Activated CD4-positive, alpha-beta T cell treated with anti-CD3 and anti-CD28 coated beads, Interleukin-2, amount 50 U/mL, for 16 hours (primary cell): ENCODE measurements around the gene ITPA.

ENCODE experiments used
- DNase-seq: peaks from one replicate; pipeline ENCODE4 v3.0.0-alpha.2; 2020

Gene ITPA

GRCh38 chr20:3247638-3248037, 38.3 kb downstream of the ITPA start:
- no peak for DNase-seq

GRCh38 chr20:3248167-3248992, 39.1 kb downstream of the ITPA start:
- DNase-seq, result peak; percentile 16

- DNase-seq, result no peak
Measured at GRCh38 chr20:3248993-3249347, 39.7 kb downstream of the ITPA start.

GRCh38 chr20:3250091-3250504, 40.8 kb downstream of the ITPA start:
- no peak for DNase-seq

- peak; percentile 16 for DNase-seq
Measured at GRCh38 chr20:3251806-3252205, 42.5 kb downstream of the ITPA start.

- no peak for DNase-seq
Measured at GRCh38 chr20:3255728-3256127, 46.4 kb downstream of the ITPA start.

GRCh38 chr20:3258429-3258828, 49.1 kb downstream of the ITPA start:
- no peak for DNase-seq

- no peak for DNase-seq
Measured at GRCh38 chr20:3262566-3262965, 53.3 kb downstream of the ITPA start.

- no peak for DNase-seq
Measured at GRCh38 chr20:3270051-3270450, 60.8 kb downstream of the ITPA start.

GRCh38 chr20:3273371-3273770, 64.1 kb downstream of the ITPA start:
- no peak for DNase-seq
